ENCODE data around the gene TNRC18.
"Not testable (repeated sequence)": the region's sequence is repeated elsewhere in the genome, so short reads cannot be mapped to it uniquely, and the experiment has no call there.

The TNRC18 gene

DNA sequence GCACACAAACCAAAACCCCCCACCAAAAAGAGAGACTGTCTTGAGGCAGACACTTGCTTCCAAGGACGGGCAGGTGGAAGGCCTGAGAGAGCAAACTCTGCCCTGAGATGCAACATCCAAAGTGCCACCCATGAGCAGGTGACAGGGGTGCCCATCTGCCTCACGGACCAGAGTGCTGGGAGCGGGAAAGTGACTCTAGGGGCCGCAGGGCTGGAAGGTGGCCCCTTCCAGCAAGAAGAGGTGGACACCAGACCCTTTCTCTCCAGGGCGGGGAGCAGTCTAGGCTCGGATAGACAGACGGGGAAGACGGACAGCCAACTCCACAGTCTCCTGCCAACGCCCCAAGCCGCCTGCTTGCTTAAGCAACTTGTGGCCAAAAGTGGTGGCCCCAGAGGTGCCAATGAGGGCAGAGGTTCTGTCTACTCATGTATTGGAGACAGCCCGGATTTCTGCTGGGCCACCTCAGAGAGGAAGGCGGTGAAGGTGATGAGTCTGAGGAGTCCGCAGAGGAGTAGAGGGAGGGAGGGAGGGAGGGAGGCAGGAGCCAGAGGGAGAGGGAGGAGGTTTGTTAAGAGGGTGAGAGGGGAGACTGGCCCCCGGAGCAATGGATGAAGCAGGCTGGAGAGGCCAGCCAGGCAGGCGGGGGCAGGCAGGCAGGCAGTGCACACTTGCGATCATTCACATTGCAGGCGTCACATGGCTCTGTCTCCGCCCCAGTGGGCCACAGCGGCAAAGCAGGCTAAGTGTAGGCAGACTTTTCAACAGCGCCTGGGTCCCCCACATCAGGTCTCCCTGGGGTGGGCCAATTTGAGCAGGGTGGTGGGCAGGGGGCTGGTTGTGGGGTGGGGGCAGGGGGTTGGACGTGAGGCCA lies 75.3 kb downstream of the TNRC18 start:
- no peak for DNase-seq

- DNase-seq = no peak
Measured at GRCh38 chr7:5345671-5346070, 78.0 kb downstream of the TNRC18 start.

- no peak for DNase-seq
Measured at GRCh38 chr7:5345171-5345570, 78.5 kb downstream of the TNRC18 start.

GRCh38 chr7:5344342-5344741 lies 79.3 kb downstream of the TNRC18 start:
- no peak for DNase-seq

GRCh38 chr7:5343884-5344283 lies 79.8 kb downstream of the TNRC18 start:
- DNase-seq = no peak

GRCh38 chr7:5342631-5343030 lies 81.0 kb downstream of the TNRC18 start:
- DNase-seq = no peak

DNA sequence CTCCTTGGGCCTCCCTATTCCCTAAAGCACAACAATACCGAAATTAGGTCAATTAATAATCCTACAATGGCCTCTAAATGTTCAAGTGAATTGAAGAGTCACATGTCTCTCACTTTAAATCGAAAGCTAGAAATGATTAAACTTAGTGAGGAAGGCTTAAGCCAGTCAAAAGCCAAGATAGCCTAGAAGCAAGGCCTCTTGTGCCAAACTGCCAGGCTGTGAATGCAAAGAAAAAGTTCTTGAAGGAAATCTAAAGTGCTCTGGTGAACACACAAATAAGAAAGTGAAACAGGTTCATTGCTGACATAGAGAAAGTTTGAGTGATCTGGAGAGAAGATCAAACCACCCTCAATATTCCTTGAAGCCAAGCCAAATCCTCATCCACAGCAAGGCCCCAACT lies 83.7 kb downstream of the TNRC18 start:
- no peak for DNase-seq

DNA sequence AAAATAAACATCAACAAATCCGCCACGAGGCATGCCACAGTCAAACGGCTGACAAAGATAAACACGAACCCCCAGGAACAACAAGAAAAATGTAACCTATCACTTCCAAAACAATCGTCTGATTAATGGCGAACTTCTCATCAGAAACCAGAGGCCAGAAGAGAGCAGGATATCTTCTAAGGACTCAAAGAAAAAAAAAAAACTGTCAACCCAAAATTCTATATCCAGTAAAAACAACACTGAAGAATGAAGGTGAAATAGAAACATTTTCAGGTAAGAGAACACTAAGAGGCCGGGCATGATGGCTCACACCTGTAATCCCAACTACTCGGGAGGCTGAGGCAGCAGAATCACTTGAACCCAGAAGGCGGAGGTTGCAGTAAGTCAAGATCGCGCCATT lies 86.6 kb downstream of the TNRC18 start:
- DNase-seq = no peak

DNA sequence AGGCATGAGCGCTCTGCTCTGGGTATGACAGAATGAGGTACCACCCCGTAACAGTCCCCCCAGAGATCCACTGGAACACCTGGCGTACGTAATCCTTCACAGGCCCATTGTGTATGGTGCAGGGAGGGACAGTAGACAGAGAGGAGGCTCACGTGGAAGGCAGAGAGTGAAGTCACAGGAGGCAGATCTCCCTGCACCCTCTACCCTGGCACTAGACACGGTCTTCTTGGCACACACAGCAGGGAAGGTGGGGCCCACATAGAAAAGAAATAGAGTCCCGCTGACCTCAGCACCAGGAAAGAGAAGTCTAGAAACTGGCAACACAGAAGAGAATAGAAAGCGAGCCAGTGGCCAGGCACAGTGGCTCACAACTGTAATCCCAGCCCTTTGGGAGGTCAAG lies 89.0 kb downstream of the TNRC18 start:
- no peak for DNase-seq

GRCh38 chr7:5333121-5334045 lies 90.3 kb downstream of the TNRC18 start:
- no peak for DNase-seq

DNA sequence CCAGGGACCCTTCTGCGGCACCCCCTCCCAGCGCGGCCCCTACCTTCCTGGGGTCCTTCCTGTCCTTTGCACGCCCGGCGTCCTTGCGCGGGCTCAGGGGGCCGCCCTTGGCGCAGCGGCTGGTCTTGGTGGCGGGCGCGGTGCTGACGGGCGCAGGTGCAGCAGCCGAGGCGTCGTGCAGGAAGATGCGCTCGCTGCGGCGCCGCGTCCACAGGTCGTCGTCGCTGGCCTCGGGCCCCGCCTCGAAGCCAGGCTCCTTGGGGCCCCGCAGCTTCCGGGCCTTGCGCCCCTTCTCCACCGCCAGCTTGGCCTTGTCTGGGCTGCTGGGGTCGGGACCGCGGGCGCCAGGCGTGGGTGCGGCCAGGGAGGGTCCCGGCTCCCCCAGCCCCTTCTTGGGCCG lies 91.1 kb downstream of the TNRC18 start:
- DNase-seq = no peak

DNA sequence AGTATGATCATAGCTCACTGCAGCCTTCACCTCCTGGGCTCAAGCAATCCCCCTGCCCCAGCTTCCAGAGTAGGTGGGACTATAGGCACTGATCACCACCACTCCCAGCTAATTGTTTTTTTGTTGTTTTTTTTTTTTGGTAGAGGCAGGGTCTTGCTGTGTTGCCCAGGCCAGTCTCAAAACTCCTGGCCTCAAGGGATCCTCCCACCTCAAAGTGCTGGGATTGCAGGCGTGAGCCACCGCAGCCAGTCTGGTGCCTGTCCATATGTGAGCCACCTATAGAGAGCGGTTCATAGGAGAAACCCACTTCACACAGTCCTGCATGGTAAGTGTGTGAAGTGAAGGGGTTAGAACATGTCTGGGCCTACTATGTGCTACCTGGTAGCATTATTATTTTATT lies 93.3 kb downstream of the TNRC18 start:
- no peak for DNase-seq

DNA sequence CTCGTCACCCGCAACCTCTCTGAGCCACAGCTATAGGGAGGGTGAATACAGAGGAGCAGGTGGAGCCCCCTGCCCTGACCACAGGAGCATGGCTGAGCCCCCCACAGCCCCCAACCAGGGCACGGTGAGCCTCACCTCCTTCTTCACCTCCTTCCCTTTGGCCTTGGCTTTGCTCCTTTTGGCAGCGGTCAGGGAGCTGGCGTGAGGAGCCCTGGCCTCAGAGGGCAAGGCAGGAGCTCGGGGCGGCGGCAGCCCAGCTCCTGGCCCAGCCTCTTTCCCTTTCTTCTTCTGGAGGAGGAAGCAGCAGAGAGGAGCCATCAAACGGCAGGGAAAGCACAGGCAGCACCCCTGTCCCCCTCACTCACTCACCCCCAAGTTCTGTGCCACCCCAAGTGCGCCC lies 98.7 kb downstream of the TNRC18 start:
- DNase-seq = no peak

DNA sequence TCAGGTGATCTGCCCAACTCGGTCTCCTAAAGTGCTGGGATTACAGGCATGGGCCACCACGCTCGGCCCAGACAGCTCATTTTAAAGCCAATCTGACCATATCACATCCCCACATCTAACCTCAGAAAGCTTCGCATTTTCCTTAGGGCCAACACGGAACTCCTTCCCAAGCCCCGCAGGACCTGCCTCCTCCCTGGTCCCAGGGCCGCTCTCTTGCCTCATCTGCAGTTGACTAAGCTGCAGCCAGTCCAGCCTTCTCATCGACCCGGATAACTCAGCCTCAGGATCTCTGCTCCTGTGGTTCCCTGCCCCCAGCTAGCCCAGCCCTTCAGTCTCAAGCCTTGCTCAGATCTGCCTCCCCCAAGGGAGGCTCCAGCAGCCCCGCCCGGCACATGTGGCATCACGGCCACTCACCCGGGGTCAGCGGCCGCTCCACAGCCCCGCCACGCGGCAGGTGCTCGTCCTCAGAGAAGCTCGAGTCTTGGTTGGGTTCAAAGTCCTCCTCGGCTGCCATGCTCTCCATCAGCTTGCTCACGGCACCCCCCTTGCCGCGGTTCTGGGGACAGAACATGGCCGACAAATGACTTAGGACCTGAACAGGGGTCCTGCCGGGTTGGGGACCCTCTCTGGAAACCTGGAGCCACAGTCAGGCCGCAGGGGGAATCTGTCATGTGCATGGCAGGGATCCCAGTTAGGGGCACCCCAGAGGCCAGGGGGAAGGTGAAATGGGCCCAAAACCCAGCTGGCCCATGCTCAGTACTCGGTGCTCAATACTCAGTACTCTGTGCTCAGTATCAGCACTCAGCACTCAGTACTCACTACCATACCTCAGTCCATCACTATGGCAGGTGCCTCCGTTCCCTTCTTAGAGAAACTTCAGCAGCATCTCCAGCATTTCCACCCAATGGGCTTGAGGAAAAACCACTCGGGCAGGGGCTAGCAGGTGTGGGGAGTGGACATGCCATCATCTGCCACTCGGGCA lies 99.5 kb downstream of the TNRC18 start:
- DNase-seq = not testable (repeated sequence)

DNA sequence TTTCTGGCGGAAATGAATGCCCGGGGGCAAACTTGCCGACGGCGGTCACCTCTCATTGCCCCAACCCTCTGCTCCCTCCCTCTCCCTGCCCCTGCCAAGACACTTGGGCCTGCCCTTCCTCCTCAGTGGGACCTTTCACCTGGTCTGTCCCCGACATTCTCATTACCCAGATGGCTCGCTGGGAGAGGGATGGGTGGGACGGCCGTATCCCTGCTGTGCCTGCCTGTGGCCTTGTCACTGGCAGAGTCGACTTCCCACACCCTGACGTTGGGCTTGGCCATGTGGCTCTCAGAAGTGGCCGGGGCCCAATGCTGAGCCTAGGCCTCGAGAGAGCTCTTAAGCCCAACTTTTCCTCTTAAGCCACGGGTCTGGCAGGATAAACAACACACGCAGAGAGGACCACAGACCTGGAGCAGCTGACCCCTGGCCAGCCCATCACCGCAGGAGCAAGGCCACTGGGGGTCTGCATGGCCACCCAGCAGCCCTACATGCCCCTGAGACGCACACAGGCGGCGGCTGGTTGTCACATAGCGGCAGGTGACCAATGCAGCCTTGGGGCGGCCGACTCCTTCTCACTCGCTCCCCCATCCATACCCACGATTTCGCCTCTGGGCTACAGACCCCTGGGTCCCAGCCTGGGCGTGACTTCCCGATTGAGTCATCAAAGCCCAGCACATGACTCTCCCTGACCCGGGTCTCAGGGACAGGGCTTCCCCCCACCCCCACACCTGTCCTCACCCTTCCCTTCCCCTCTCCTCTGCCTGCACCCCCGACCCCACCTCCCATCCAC lies 100.8 kb downstream of the TNRC18 start:
- DNase-seq = no peak

DNA sequence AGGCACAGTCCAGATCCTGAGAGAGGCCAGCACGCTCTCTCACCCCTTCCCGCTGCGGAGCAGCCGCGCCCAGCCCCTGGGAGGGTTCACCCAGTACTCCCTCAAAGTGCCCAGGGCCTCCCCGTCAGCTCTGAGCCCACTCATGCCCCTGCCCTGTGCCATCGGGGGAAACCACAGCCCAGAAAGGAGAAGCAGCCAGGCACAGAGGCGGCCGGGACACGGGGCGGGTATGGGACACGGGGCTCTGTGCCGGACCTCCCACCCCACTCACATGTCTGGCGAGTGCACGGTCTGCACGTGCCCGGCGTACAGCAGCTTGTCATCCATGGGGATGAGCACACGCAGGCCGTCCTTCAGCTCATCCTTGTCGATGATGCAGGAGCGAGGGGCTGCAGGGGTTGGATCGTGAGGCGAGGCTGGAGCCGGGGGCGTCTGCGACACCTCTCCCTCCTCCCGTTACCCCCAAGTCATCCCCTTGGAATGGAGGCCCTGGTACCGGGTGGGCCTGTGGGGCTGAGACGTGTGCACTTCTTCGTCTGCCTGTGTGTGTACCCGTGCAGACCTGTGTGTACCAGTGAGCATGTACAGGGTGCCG lies 102.7 kb downstream of the TNRC18 start:
- no peak for DNase-seq

GRCh38 chr7:5320391-5320790 lies 103.2 kb downstream of the TNRC18 start:
- DNase-seq = no peak

DNA sequence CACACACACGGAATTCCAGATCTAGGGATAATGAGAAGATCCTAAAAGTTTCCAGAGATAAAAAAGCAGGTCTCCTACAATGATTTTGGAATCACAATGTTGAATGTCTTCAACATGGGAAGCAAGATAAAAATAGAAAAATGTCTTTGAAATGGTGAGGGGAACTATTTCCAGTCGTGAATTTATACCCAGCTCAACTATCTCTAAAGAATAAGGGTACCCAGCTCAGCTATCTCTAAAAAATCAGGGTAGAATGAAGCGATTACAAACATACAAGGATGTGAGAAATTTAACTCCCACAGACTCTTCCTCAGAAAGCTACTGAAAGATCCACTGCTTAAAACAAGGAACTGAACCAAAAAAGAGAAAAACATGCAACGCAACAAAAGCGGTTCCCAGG lies 105.0 kb downstream of the TNRC18 start:
- DNase-seq = not testable (repeated sequence)

DNA sequence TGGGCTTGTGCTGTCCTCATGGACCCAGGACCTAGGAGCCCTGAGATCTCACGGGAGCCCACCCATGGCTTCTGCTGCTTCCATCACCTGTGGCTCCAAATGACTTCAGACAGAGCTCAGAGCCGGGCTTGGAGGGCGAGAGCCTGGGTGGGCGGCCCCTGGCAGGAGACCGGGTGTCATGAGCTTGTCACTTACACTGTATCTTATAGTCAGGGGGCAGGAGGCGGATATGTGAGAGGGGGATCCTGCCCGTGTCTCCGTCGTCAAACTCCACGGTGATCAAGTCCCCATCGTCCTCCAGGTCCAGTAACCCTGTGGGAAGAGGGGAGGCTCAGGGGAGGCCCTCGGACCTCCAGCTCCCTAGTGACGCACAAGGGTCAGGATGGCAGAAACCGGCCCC lies 107.9 kb downstream of the TNRC18 start:
- no peak for DNase-seq

DNA sequence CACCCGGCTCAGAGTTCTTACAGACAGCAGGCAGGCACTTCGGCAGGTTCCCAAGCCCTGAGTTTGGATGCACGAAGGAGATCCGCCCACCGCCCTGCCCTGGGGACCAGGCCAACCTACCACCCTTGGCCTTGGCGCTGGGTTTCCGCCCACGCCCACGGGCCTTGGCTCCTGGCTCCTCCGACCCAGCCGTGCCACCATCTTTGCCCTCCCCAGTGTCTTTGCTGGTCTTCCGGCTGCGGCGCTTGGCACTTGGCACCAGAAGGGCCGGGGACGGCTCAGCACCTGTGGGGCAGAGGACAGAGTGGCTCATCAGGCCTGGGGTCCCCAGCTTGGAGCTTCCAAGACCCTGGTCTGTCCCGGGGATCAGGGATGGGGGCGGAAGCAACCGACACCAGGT lies 108.8 kb downstream of the TNRC18 start:
- DNase-seq = no peak
